ENCODE data around the gene GALNT1.

Gene GALNT1

GRCh38 chr18:35641467-35641866 is 59.9 kb downstream of the GALNT1 start:
- H3K27me3 ChIP-seq (replicated peaks; ENCODE audit: insufficient read depth, low read length): no peaks in the 10 kb centered on the region
- no peaks in the 10 kb centered on the region for H3K79me2 ChIP-seq (ENCODE audit: low read length)
- H3K4me1 ChIP-seq (ENCODE audit: low read length): no peaks in the 10 kb centered on the region
- no peak overlapping the region for H2AFZ ChIP-seq (ENCODE audit: low read length)
- no peaks in the 10 kb centered on the region for H3K9me3 ChIP-seq (replicated peaks; ENCODE audit: insufficient read depth, low read length)
- no peaks in the 10 kb centered on the region for H3K9me2 ChIP-seq (replicated peaks; ENCODE audit: insufficient read depth, low read length)
- no peak overlapping the region for H3K4me3 ChIP-seq (ENCODE audit: low read length)
- H3K36me3 ChIP-seq (replicated peaks; ENCODE audit: insufficient read depth, low read length): no peaks in the 10 kb centered on the region
- DNase-seq: no peak
- H3F3A ChIP-seq (ENCODE audit: insufficient read depth, low read length): no peaks in the 10 kb centered on the region
- H4K20me1 ChIP-seq (ENCODE audit: insufficient read depth, low read length): no peaks in the 10 kb centered on the region
- TF ChIP-seq EZH2 (optimal IDR thresholded peaks at IDR 0.05; ENCODE audit: low read depth, low read length): no peak
- TF ChIP-seq, protein P1, sequence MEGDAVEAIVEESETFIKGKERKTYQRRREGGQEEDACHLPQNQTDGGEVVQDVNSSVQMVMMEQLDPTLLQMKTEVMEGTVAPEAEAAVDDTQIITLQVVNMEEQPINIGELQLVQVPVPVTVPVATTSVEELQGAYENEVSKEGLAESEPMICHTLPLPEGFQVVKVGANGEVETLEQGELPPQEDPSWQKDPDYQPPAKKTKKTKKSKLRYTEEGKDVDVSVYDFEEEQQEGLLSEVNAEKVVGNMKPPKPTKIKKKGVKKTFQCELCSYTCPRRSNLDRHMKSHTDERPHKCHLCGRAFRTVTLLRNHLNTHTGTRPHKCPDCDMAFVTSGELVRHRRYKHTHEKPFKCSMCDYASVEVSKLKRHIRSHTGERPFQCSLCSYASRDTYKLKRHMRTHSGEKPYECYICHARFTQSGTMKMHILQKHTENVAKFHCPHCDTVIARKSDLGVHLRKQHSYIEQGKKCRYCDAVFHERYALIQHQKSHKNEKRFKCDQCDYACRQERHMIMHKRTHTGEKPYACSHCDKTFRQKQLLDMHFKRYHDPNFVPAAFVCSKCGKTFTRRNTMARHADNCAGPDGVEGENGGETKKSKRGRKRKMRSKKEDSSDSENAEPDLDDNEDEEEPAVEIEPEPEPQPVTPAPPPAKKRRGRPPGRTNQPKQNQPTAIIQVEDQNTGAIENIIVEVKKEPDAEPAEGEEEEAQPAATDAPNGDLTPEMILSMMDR (IDR thresholded peaks at IDR 0.05; ENCODE audit: low read length): no peak
- TF ChIP-seq EZH2phosphoT487 (IDR thresholded peaks at IDR 0.05; ENCODE audit: low read length): no peak
- H3K9ac ChIP-seq (ENCODE audit: low read length): no peak overlapping the region
- no peak overlapping the region for H3K4me2 ChIP-seq (ENCODE audit: low read depth, low read length)
- no peak overlapping the region for H3K27ac ChIP-seq (ENCODE audit: low read length)

DNA sequence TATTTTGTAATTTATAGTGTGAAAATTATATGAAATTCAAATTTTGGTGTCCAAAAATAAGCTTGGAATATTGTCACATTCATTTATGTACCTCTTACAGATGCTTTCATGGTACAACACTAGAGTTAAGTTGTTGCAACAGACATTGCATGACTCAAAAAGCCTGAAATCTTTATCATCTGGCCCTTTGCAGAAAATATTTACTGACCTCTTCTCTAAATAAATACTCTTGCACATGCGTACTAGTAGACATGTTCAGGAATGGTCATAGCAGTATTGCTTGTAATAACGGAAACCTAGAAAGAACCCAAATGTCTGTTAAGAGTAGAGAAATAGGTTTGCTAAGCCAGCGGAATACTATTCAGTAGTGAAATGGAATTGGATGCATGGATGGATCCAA is 60.4 kb downstream of the GALNT1 start:
- no peak overlapping the region for H3K9ac ChIP-seq (ENCODE audit: low read length)
- H3K4me2 ChIP-seq (ENCODE audit: low read depth, low read length): no peak overlapping the region
- H3K36me3 ChIP-seq (replicated peaks; ENCODE audit: insufficient read depth, low read length): no peaks in the 10 kb centered on the region
- DNase-seq: no peak
- H3K9me3 ChIP-seq (replicated peaks; ENCODE audit: insufficient read depth, low read length): no peaks in the 10 kb centered on the region
- H3K9me2 ChIP-seq (replicated peaks; ENCODE audit: insufficient read depth, low read length): no peaks in the 10 kb centered on the region
- no peaks in the 10 kb centered on the region for H3K4me1 ChIP-seq (ENCODE audit: low read length)
- TF ChIP-seq EZH2 (optimal IDR thresholded peaks at IDR 0.05; ENCODE audit: low read depth, low read length) (no peak), EZH2phosphoT487 (IDR thresholded peaks at IDR 0.05; ENCODE audit: low read length) (no peak)
- TF ChIP-seq, protein P1 (IDR thresholded peaks at IDR 0.05; ENCODE audit: low read length): no peak
- no peak overlapping the region for H3K4me3 ChIP-seq (ENCODE audit: low read length)
- H3K79me2 ChIP-seq (ENCODE audit: low read length): no peaks in the 10 kb centered on the region
- H3K27ac ChIP-seq (ENCODE audit: low read length): no peak overlapping the region
- no peaks in the 10 kb centered on the region for H4K20me1 ChIP-seq (ENCODE audit: insufficient read depth, low read length)
- no peak overlapping the region for H2AFZ ChIP-seq (ENCODE audit: low read length)
- H3K27me3 ChIP-seq (replicated peaks; ENCODE audit: insufficient read depth, low read length): no peaks in the 10 kb centered on the region
- no peaks in the 10 kb centered on the region for H3F3A ChIP-seq (ENCODE audit: insufficient read depth, low read length)

GRCh38 chr18:35642802-35643201 is 61.3 kb downstream of the GALNT1 start:
- Histone ChIP-seq H3K9me3 (replicated peaks; ENCODE audit: insufficient read depth, low read length) (no peaks in the 10 kb centered on the region), H3K36me3 (replicated peaks; ENCODE audit: insufficient read depth, low read length) (no peaks in the 10 kb centered on the region), H3K27ac (ENCODE audit: low read length) (no peak overlapping the region), H3F3A (ENCODE audit: insufficient read depth, low read length) (no peaks in the 10 kb centered on the region), H3K9me2 (replicated peaks; ENCODE audit: insufficient read depth, low read length) (no peaks in the 10 kb centered on the region), H3K4me3 (ENCODE audit: low read length) (no peak overlapping the region), H3K4me1 (ENCODE audit: low read length) (no peaks in the 10 kb centered on the region), H3K9ac (ENCODE audit: low read length) (no peak overlapping the region), H4K20me1 (ENCODE audit: insufficient read depth, low read length) (no peaks in the 10 kb centered on the region), H3K4me2 (ENCODE audit: low read depth, low read length) (no peak overlapping the region), H3K27me3 (replicated peaks; ENCODE audit: insufficient read depth, low read length) (no peaks in the 10 kb centered on the region), H2AFZ (ENCODE audit: low read length) (no peak overlapping the region), H3K79me2 (ENCODE audit: low read length) (no peaks in the 10 kb centered on the region)
- no peak for TF ChIP-seq EZH2 (optimal IDR thresholded peaks at IDR 0.05; ENCODE audit: low read depth, low read length)
- TF ChIP-seq, protein P1 (IDR thresholded peaks at IDR 0.05; ENCODE audit: low read length): no peak
- TF ChIP-seq EZH2phosphoT487 (IDR thresholded peaks at IDR 0.05; ENCODE audit: low read length): no peak
- no peak for DNase-seq
